Psoas muscle (tissue), 8 donors: ENCODE data around the gene PGP. TPM values are rescaled to one million over a fixed set of nuclear protein-coding genes. Genes with fewer than 3 reads are reported as not detected.

Experiments
- ATAC-seq, 4 donors: fragments of 200-7000 bp; cut with Tn5 transposase; one replicate each; pipeline ENCODE4 v1.9.1; 2020; ENCODE audit warnings: moderate library complexity in 3 of 4, mild to moderate bottlenecking in 2 of 4
- DNase-seq, 2 donors: peaks; one replicate each; pipeline ENCODE4 v3.0.0-alpha.2; 2020
- H3K27ac ChIP-seq: fragments of 200-600 bp; one replicate; pipeline ENCODE4 v1.8.0; 2022
- H3K27me3 ChIP-seq, 3 donors: fragments of 200-600 bp in 1 of 3; one replicate each; pipeline versions ENCODE4 v1.6.1 to v1.8.0; 2013 to 2022; ENCODE audit warnings: low read length in 2 of 3, mild to moderate bottlenecking in 2 of 3, moderate library complexity in 1 of 3; ENCODE audit not compliant: insufficient read depth in 3 of 3
- H3K36me3 ChIP-seq, 2 donors: fragments of 200-600 bp in 1 of 2; one replicate each; pipeline versions ENCODE4 v1.6.1 to v1.8.0; 2013 to 2022; ENCODE audit warnings: low read depth in 1 of 2, mild to moderate bottlenecking in 1 of 2, moderate library complexity in 1 of 2; ENCODE audit not compliant: insufficient read depth in 1 of 2
- H3K4me1 ChIP-seq: fragments of 200-600 bp; one replicate; pipeline ENCODE4 v1.8.0; 2022
- H3K4me3 ChIP-seq: fragments of 200-600 bp; one replicate; pipeline ENCODE4 v1.8.0; 2022; ENCODE audit warnings: mild to moderate bottlenecking
- H3K9me3 ChIP-seq: fragments of 200-600 bp; one replicate; pipeline ENCODE4 v1.8.0; 2022
- WGBS, 3 donors: extraction: QIAGEN DNeasy Blood & Tissue Kit; methylation state at CpG; one replicate each; pipeline versions ENCODE4 v1.1.6 to v1.1.7; 2013; 5-methylcytosine and 5-hydroxymethylcytosine counted together
- intact Hi-C, 2 donors: fragments of 100-400 bp; cut with DNase I; formaldehyde crosslinking; loops; one replicate each; pipeline versions ENCODE4 v1.11.0 to v1.14.2; 2022
- polyA plus RNA-seq, 3 donors: library from polyadenylated mRNA; stranded (reverse); fragments of 200-250 nt; gene quantifications; one replicate each; pipeline ENCODE4 v1.2.3, GENCODE V29; 2013
- total RNA-seq, 4 donors: library from RNA; stranded (reverse); fragmentation: NEBNext Ultra II Directional in 2 of 4; extraction: Animal tissue kit (Norgen Biotek cat#: 25700) in 2 of 4; gene quantifications; one replicate each; pipeline versions ENCODE4 v1.2.1 to v1.2.4, GENCODE V29; 2021 to 2023
- TF ChIP-seq, protein P1 (sequence below): fragments of 200-600 bp; IDR thresholded peaks from one replicate; pipeline ENCODE4 v1.8.0; 2022; ENCODE audit warnings: antibody characterized with exemption
- donor health status: healthy with polysubstance abuse.
- donor health status: DM: no; HTN: no; CAD: no; lungs with moderate emphysema.
- donor health status: Bipolar disorder and iron deficiency.
- donor health status: healthy.
- donor health status: DM: yes; HTN: yes; CAD: no.
- donor health status: DM: no; HTN: no; CAD: no.
- donor health status: DM: no; HTN: no; CAD: no.
- donor health status: DM: yes; HTN: yes; CAD: no.

PGP gene
- total and polyA plus RNA-seq, 7 donors = 20.9 to 35.9 (median 27.4) TPM

DNA sequence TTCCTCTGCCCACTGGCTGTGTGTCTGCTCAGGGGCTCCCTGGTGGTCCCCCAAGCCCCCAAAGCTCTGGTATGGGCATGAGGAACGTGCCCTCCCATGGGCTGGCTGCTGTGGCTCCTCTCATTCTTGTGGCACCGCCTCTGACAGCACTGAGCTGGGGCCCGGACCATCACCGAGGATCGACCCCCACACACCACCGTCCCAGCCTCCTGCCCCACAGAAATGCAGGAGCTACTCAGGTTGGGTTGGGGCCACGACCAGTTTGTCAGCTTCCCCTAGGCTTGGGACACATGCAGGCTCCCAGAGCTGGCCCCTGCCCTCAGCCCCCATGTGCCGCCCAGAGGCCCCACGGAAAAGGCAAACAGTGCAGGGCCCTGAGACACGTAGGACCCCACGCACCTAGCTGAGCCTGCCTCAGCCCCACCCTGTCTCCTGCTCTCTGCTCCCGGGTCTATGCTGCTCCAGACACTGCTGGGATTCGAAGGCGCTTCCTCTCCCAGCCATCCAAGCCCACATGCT, 15.0 kb downstream of the PGP start:
- no peak overlapping the region for H3K4me3 ChIP-seq
- ATAC-seq (no peak), DNase-seq (no peak)
- WGBS, 3 donors = 59 to 62% (median 61%) methylated on average over 14 of the region's 14 CpGs
- no peak overlapping the region for H3K27ac ChIP-seq
- intact Hi-C loops = no loop called here
- H3K36me3 ChIP-seq = no peaks in the 10 kb centered on the region
- TF ChIP-seq, protein P1, sequence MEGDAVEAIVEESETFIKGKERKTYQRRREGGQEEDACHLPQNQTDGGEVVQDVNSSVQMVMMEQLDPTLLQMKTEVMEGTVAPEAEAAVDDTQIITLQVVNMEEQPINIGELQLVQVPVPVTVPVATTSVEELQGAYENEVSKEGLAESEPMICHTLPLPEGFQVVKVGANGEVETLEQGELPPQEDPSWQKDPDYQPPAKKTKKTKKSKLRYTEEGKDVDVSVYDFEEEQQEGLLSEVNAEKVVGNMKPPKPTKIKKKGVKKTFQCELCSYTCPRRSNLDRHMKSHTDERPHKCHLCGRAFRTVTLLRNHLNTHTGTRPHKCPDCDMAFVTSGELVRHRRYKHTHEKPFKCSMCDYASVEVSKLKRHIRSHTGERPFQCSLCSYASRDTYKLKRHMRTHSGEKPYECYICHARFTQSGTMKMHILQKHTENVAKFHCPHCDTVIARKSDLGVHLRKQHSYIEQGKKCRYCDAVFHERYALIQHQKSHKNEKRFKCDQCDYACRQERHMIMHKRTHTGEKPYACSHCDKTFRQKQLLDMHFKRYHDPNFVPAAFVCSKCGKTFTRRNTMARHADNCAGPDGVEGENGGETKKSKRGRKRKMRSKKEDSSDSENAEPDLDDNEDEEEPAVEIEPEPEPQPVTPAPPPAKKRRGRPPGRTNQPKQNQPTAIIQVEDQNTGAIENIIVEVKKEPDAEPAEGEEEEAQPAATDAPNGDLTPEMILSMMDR = no peak
- H3K4me1 ChIP-seq = peaks cover 11% of the 10 kb centered on the region
- no peaks in the 10 kb centered on the region for H3K9me3 ChIP-seq
- peaks cover 0 to 32% (median 16%) of the 10 kb centered on the region in 3 donors for H3K27me3 ChIP-seq

- H3K27me3 ChIP-seq = peaks cover 0 to 38% (median 19%) of the 10 kb centered on the region in 3 donors
- no peak for ATAC-seq
- H3K4me1 ChIP-seq = peaks cover 8% of the 10 kb centered on the region
- TF ChIP-seq, protein P1 = no peak
- intact Hi-C loops = no loop called here
- DNase-seq = no peak
- no peak overlapping the region for H3K27ac ChIP-seq
- WGBS, 3 donors = 61 to 68% (median 62%) methylated on average over 5 of the region's 5 CpGs
- H3K4me3 ChIP-seq = no peak overlapping the region
- H3K36me3 ChIP-seq = no peaks in the 10 kb centered on the region
- no peaks in the 10 kb centered on the region for H3K9me3 ChIP-seq
These were observed 15.5 kb downstream of the PGP start for GRCh38 chr16:2199095-2199494.

DNA sequence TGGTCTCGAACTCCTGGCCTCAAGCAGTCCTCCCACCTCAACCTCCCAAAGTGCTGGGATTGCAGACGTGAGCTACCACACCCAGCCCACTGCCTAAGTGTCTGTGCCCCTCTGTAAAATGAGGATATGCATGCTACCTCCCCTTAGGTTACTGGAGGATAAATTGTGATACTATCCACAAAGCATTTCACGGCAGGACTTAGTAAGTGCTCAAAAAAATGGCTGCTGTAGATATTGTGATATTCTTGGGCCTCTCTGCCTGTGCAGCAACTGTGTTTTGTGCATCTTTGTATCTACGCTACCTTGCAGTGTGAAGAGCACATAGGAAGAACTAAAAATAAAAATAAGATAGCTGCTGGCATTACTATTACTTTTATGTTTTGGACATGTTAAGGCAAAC, 16.4 kb downstream of the PGP start:
- peaks cover 0 to 42% (median 20%) of the 10 kb centered on the region in 3 donors for H3K27me3 ChIP-seq
- no peak overlapping the region for H3K27ac ChIP-seq
- intact Hi-C loops = no loop called here
- no peak for ATAC-seq
- TF ChIP-seq, protein P1 = no peak
- DNase-seq = no peak
- H3K9me3 ChIP-seq = no peaks in the 10 kb centered on the region
- no peak overlapping the region for H3K4me3 ChIP-seq
- peaks cover 8% of the 10 kb centered on the region for H3K4me1 ChIP-seq
- H3K36me3 ChIP-seq = no peaks in the 10 kb centered on the region
- 67 to 76% (median 70%) methylated on average over 4 of the region's 4 CpGs for WGBS, 3 donors

GRCh38 chr16:2197765-2198164, 16.9 kb downstream of the PGP start:
- DNase-seq = no peak
- Histone ChIP-seq H3K9me3 (no peaks in the 10 kb centered on the region), H3K27ac (no peak overlapping the region), H3K36me3 (no peaks in the 10 kb centered on the region), H3K4me3 (no peak overlapping the region), H3K4me1 (peaks cover 8% of the 10 kb centered on the region), H3K27me3 (peaks cover 0 to 42% (median 20%) of the 10 kb centered on the region in 3 donors)
- intact Hi-C loops = no loop called here
- TF ChIP-seq, protein P1 = no peak
- WGBS, 3 donors = 83 to 87% (median 84%) methylated on average over 6 of the region's 6 CpGs
- no peak for ATAC-seq

- intact Hi-C loops = no loop called here
- ATAC-seq = no peak
- peak overlapping the region; percentile 47 for H3K4me3 ChIP-seq
These were observed 17.6 kb downstream of the PGP start for GRCh38 chr16:2196981-2197511.

More at GRCh38 chr16:2196981-2197511, 17.6 kb downstream of the PGP start:
- DNase-seq = no peak
- Histone ChIP-seq H3K9me3 (no peaks in the 10 kb centered on the region), H3K36me3 (no peaks in the 10 kb centered on the region), H3K27ac (no peak overlapping the region), H3K4me1 (peaks cover 8% of the 10 kb centered on the region), H3K27me3 (peaks cover 0 to 42% (median 20%) of the 10 kb centered on the region in 3 donors)
- TF ChIP-seq, protein P1 = no peak
- WGBS, 3 donors = 30 to 39% (median 31%) methylated on average over 26 to 32 of the region's 32 CpGs
